C4-2B (cell line): ENCODE results near the gene OGDHL.
"Not testable (repeated sequence)": the region's sequence is repeated elsewhere in the genome, so short reads cannot be mapped to it uniquely, and the experiment has no call there.

Experiments
- CTCF ChIP-seq: fragments of 450-650 bp; conservative IDR thresholded peaks from 2 replicates; pipeline ENCODE4 v1.5.1; 2017; ENCODE audit warnings: mild to moderate bottlenecking
- ZFX ChIP-seq: fragments of 450-650 bp; IDR thresholded peaks from 2 replicates; pipeline ENCODE4 v1.6.1; 2017

GRCh38 chr10:49715157-49715556, 47.0 kb downstream of the OGDHL start:
- TF ChIP-seq CTCF, ZFX: not testable (repeated sequence)
